ENCODE measurements around the gene KCNE4.
A peak's percentile ranks its signal among the peaks of the same experiment; 100 is the strongest.
"Not testable (repeated sequence)": the region's sequence is repeated elsewhere in the genome, so short reads cannot be mapped to it uniquely, and the experiment has no call there.

KCNE4 gene

GRCh38 chr2:223058952-223059716 lies 7.1 kb downstream of the KCNE4 start:
- DNase-seq, result peak; percentile 13

- DNase-seq, result no peak
These were observed 8.3 kb downstream of the KCNE4 start for GRCh38 chr2:223060201-223060825.

GRCh38 chr2:223062396-223062795 lies 10.4 kb downstream of the KCNE4 start:
- DNase-seq, result no peak

- DNase-seq, result no peak
These were observed 13.1 kb downstream of the KCNE4 start for GRCh38 chr2:223065107-223065506.

DNA sequence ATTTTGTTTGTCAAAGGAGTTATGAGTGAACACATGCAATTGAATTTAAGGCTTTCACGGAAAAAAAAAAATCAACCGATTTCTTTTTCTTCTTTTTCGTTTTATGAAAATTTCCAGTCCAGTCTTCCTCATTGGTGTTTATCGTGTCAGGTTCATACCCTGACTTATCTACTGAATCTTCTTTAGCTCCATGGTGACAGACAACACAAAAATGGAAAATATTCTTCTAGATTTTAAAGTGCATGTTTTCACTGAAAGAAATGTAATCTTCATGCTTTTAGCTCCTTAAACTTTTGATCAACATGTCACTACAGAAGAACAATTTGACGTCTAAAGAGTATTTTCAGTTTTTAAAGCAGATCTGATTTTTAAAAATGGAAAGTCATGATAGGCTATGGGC lies 14.7 kb downstream of the KCNE4 start:
- DNase-seq, result no peak

DNA sequence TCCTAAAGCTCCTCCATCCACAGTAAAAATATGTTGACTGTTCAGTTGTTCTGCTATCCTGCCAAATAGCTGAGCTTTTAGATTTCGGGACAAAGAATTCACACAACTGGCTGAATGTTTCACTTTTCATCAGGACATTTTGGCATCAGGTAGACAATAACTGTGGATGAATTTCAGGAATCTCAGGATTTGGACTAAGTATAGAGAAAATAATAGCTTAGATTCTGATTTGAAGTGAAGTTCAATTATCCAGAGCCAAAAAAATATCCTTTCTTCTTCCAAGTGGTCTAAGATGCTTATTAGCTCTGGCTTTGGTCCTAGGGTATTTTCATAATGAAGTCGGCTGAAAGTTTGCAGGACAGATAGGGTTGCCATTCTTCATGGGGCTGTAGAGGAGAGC lies 16.1 kb downstream of the KCNE4 start:
- DNase-seq, result no peak

- DNase-seq, result no peak
These were observed 17.5 kb downstream of the KCNE4 start for GRCh38 chr2:223069465-223069864.

DNA sequence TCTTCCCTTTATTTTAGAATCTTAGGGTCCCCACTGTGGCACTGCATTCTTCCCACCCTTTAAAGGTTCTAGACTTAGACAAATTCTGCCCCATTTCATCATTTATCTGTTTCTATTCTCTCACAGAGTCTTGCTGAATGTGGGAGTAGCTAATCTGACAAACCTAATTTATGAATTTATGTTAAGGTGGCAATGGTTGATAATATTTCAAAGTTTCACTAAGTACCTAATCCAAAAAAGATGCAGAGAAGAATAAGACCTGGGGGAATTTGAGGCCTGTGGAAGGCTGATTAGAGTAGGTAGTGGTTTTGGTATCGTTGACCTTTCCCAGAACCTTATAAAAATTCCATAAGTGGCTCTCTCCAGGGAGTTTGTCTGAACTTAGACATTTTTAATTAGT lies 18.0 kb downstream of the KCNE4 start:
- DNase-seq, result no peak

DNA sequence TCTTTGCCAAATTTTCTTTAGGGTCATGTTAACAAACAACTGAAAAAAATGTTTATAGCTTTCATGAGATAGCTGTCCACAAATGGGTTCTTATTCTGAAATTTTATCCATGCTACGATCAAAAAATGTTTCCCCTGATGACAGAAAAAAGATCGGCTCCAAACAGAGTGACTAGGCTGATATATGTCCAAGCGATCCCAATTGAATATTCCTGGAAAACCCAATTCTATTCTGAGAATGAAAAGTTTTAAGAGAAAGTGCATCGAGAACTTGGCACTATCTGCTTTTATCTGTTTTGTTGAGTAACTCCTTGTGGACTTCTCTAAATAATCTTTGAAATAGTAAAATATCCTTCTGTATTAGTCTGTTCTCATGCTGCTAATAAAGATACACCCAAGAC lies 19.1 kb downstream of the KCNE4 start:
- no peak for DNase-seq

DNA sequence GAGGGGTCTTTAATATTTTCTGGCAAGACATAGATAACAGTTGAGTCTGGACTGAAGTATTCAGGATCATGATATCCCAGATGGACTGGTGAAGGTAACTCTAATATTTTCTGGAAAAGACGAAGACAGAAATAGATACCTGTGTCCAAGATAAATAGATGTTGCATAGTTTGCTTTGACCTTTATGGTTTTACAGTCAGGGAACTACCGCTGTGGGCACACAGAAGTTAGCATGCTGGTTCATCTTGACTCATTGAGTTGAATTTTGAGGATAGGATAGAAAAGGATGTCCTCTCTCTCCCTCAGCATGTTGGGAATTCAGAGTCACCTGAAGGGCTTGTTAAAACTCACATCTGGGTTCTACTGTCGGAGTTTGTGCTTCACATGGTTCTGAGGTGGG lies 20.8 kb downstream of the KCNE4 start:
- no peak for DNase-seq

DNA sequence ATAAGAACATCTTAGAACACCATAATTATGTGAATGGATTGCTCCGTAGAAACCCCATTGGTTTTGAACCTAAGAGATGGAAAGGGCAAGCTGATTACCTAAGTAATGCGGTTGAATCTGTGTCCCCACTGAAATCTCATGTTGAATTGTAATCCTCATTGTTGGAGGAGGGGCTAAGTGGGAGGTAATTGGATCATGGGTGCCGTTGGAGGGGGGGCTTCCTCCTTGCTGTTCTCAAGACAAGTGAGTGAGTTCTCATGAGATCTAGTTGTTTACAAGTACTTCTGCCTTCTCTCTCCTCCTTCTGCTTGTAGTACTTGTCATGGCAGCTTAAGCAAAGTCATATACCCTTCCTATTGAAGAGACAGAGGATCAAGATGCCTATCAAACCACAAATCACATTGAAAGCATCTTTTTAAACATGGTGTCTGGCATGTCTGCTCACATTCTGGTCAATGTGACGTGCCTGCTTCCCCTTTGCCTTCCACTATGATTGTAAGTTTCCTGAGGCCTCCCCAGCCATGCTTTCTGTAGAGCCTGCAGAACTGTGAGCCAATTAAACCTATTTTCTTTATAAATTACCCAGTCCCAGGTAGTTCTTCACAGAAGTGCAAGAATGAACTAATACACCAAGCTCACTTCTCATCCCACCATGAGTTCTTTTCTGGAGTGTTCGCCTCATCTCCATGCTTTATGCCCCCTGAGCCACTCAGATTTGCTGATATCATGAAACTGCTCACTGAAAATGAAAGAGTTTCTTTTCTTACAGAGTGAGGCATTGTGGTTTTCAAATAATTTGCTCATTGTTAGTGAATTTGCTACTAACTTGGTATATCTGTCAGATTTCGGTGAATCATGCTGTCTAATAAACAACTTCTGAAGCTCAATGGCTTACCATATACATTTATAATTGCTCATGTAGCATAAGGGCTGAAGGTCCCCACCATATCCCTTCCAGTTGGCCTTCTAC lies 23.6 kb downstream of the KCNE4 start:
- no peak for DNase-seq

DNA sequence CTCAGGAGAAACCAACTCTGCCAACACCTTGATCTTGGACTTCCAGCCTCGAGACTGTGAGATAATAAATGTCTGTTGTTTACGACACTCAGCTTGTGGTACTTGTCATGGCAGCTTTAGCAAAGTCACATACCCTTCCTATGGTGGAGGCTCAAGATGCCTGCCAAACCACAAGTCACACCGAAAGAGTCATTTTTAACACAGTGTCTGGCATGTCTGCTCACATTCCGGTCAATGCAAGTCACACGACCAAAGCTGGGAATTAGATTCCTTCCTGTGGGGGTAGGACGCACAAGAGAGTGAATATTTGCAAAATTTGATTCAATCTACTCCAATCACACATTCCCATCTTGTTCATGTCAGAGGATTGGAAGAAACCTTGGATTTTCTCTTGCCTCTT lies 24.6 kb downstream of the KCNE4 start:
- DNase-seq, result no peak

DNA sequence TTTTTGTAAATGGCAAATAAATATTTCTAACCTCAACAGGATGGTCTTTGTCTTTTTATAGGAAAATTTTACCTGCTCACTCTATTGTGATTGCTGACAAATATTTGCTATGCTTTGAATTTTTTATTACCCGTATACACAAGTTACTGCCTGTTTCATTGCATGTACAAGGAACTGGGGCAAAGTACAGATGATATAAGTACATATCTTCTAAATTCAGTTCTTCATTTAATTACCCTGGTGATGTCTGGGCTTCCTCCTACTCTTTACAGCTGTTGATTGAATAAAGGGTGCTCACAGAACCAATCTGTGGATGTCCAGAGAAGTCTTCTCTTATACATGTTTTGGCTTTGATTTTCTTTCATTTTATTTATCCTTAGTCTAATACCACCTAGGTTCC lies 26.5 kb downstream of the KCNE4 start:
- no peak for DNase-seq

GRCh38 chr2:223079378-223079777 lies 27.4 kb downstream of the KCNE4 start:
- DNase-seq, result no peak

GRCh38 chr2:223079925-223080324 lies 27.9 kb downstream of the KCNE4 start:
- DNase-seq, result no peak

GRCh38 chr2:223080790-223081360 lies 28.9 kb downstream of the KCNE4 start:
- DNase-seq, result not testable (repeated sequence)

- DNase-seq, result no peak
These were observed 29.8 kb downstream of the KCNE4 start for GRCh38 chr2:223081789-223082188.

GRCh38 chr2:223082706-223083105 lies 30.7 kb downstream of the KCNE4 start:
- DNase-seq, result no peak

GRCh38 chr2:223083402-223084070 lies 31.5 kb downstream of the KCNE4 start:
- no peak for DNase-seq

GRCh38 chr2:223084873-223085272 lies 32.9 kb downstream of the KCNE4 start:
- DNase-seq, result no peak

GRCh38 chr2:223086370-223086981 lies 34.5 kb downstream of the KCNE4 start:
- no peak for DNase-seq

DNA sequence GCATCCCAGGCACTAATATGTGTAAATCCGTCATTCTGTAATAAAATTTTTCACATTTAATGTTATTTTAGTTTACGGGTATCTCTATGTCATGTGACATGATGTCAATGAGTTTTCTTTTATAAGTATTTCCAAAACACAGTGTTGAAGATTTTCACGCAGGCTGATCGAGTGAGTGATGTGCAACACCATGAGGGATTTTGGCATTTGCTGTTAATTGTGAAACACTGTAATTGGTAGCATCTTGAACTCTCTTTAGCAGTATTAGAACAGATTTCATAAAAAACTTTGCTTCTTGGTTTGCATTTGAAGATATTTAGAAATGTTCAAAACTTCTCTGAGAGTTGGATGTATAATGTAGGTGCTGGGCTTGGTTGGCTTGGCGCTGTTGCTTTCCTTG lies 35.5 kb downstream of the KCNE4 start:
- DNase-seq, result no peak

Data from NCI-H1092 (cell line).